ENCODE data around the gene KDF1. TPM values are rescaled to one million over a fixed set of nuclear protein-coding genes. Genes with fewer than 3 reads are reported as not detected.

KDF1 gene
- total and polyA plus RNA-seq, 2 donors (not counting 3 experiments of a cell fraction or from before 2014, with no cell fraction given): not detected

- POLR2A ChIA-PET: interaction anchor here (0.6 to 0.7 kb wide), 2 partner anchors 65 to 89 kb away, joined by 3 read pairs; no protein-coding TSS in a partner anchor
- no peak overlapping the region for H3K9ac ChIP-seq (replicated peaks; ENCODE audit: extremely low read depth, insufficient read depth, low read length)
- H3K4me1 ChIP-seq (ENCODE audit: control insufficient read depth, extremely low read depth, insufficient read depth, low read length): peaks cover 8% of the 10 kb centered on the region
- TF ChIP-seq POLR2A (IDR thresholded peaks at IDR 0.05; ENCODE audit: low read depth, low read length) (no peak), FOS (IDR thresholded peaks at IDR 0.05; ENCODE audit: borderline replicate concordance, insufficient read depth, low read length) (no peak), JUN (IDR thresholded peaks at IDR 0.05; ENCODE audit: borderline replicate concordance, insufficient read depth, insufficient read length, low read depth) (no peak), GATA2 (IDR thresholded peaks at IDR 0.05; ENCODE audit: insufficient read depth, insufficient read length, low read depth, low read length) (no peak), EZH2 (IDR thresholded peaks at IDR 0.05; ENCODE audit: borderline replicate concordance, low read depth, low read length, severe bottlenecking) (no peak), MAX (IDR thresholded peaks at IDR 0.05; ENCODE audit: insufficient read depth, insufficient read length) (no peak), CTCF (IDR thresholded peaks at IDR 0.05; ENCODE audit: extremely low read depth in 1 of 2, insufficient read depth in 1 of 2, low read depth in 1 of 2, low read length in 2 of 2) (no peak), MYC (IDR thresholded peaks at IDR 0.05; ENCODE audit: low read depth, low read length) (no peak), POLR2AphosphoS5 (IDR thresholded peaks at IDR 0.05; ENCODE audit: insufficient read depth, low read depth, low read length) (no peak)
- H3K27me3 ChIP-seq (ENCODE audit: control insufficient read depth in 2 of 2, insufficient read depth in 2 of 2, low read length in 2 of 2): no peaks in the 10 kb centered on the region
- H4K20me1 ChIP-seq (replicated peaks; ENCODE audit: control insufficient read depth, extremely low read depth, insufficient read depth, low read length): no peaks in the 10 kb centered on the region
- CTCF ChIA-PET: interaction anchor here (0.7 to 2.9 kb wide), 4 partner anchors 10 to 44 kb away, joined by 3 to 25 read pairs (median 4); no protein-coding TSS in a partner anchor
- FAIRE-seq (no peak), DNase-seq (ENCODE audit: low read depth, low spot score) (no peak)
- H2AFZ ChIP-seq (ENCODE audit: low read depth, low read length): no peak overlapping the region
- no peaks in the 10 kb centered on the region for H3K9me3 ChIP-seq (replicated peaks; ENCODE audit: control insufficient read depth, insufficient read depth, low read length)
- no peaks in the 10 kb centered on the region for H3K79me2 ChIP-seq (ENCODE audit: control insufficient read depth, insufficient read depth, low read length)
- intact Hi-C loops (cut with micrococcal nuclease) (no loop called here), dilution Hi-C loops (cut with MboI; ENCODE audit: extremely low pct_ligation_motif_present, low sequenced_read_pairs) (no loop called here)
- H3K36me3 ChIP-seq (ENCODE audit: control insufficient read depth in 2 of 2, extremely low read depth in 1 of 2, insufficient read depth in 2 of 2, low read length in 2 of 2): no peaks in the 10 kb centered on the region
- H3K4me3 ChIP-seq (replicated peaks in 1 of 3; ENCODE audit: insufficient read depth in 1 of 3, low read depth in 1 of 3, low read length in 3 of 3): no peak overlapping the region
- no peak overlapping the region for H3K27ac ChIP-seq (ENCODE audit: insufficient read depth, low read depth, low read length)
- no peak overlapping the region for H3K4me2 ChIP-seq (ENCODE audit: insufficient read depth, low read length)
- no TSS peak for BruUV-seq (replicated peaks)
- no peaks in the 10 kb centered on the region for H3K9me1 ChIP-seq (replicated peaks; ENCODE audit: control insufficient read depth, extremely low read depth, insufficient read depth, low read length)
Observed at GRCh38 chr1:27007909-27008582, 47.8 kb upstream of the KDF1 start.

All from endothelial cell of umbilical vein (primary cell).